ENCODE measurements around the gene ATP8A1. TPM values are rescaled to one million over a fixed set of nuclear protein-coding genes. Genes with fewer than 3 reads are reported as not detected.

ATP8A1 gene
- total and polyA plus RNA-seq, 12 donors, result 3.4 to 27.9 (median 17.5) TPM

GRCh38 chr4:42561031-42561430 lies 95.9 kb downstream of the ATP8A1 start:
- intact Hi-C loops (cut with DNase I), result loop anchor here in 1 of 10 donors (10.0 kb wide), 1 partner anchor 194 kb away; no protein-coding TSS in a partner anchor
- H3K9me3 ChIP-seq, result no peaks in the 10 kb centered on the region
- H3K27me3 ChIP-seq, result no peaks in the 10 kb centered on the region
- TF ChIP-seq, protein P1, sequence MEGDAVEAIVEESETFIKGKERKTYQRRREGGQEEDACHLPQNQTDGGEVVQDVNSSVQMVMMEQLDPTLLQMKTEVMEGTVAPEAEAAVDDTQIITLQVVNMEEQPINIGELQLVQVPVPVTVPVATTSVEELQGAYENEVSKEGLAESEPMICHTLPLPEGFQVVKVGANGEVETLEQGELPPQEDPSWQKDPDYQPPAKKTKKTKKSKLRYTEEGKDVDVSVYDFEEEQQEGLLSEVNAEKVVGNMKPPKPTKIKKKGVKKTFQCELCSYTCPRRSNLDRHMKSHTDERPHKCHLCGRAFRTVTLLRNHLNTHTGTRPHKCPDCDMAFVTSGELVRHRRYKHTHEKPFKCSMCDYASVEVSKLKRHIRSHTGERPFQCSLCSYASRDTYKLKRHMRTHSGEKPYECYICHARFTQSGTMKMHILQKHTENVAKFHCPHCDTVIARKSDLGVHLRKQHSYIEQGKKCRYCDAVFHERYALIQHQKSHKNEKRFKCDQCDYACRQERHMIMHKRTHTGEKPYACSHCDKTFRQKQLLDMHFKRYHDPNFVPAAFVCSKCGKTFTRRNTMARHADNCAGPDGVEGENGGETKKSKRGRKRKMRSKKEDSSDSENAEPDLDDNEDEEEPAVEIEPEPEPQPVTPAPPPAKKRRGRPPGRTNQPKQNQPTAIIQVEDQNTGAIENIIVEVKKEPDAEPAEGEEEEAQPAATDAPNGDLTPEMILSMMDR (IDR thresholded peaks at IDR 0.05), result no peak
- H3K4me1 ChIP-seq, result no peaks in the 10 kb centered on the region
- no peak for ATAC-seq
- 95 to 98% methylated on average over 11 of the region's 11 CpGs for WGBS, 2 donors
- no peak for DNase-seq
- H3K4me3 ChIP-seq, result no peak overlapping the region
- peaks cover 0 to 31% (median 0%) of the 10 kb centered on the region in 9 donors for H3K36me3 ChIP-seq
- no peak overlapping the region for H3K27ac ChIP-seq

DNA sequence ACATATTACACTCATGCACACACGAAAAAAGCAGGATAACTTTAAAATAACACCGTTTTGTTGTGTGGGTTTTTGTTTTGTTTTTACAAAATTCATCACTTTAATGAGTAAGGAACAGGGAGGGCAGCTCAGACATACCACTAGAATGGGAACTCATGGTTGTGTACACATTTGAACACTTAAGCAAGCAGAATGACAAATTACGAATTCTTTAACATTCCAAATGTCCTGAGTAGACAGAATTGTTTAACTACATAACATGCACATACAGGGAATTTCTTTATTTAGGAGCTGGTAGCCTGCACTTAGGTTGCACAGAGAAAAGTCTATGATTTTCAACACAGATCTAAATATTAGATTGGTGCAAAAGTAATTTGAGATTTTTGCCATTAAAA lies 96.4 kb downstream of the ATP8A1 start:
- intact Hi-C loops (cut with DNase I), result loop anchor here in 1 of 10 donors (10.0 kb wide), 1 partner anchor 194 kb away; no protein-coding TSS in a partner anchor
- WGBS, 2 donors, result 90 to 92% methylated on average over 3 of the region's 3 CpGs
- Histone ChIP-seq H3K9me3 (no peaks in the 10 kb centered on the region), H3K36me3 (peaks cover 0 to 31% (median 0%) of the 10 kb centered on the region in 9 donors), H3K4me1 (no peaks in the 10 kb centered on the region), H3K4me3 (no peak overlapping the region), H3K27ac (no peak overlapping the region), H3K27me3 (no peaks in the 10 kb centered on the region)
- DNase-seq, result no peak
- TF ChIP-seq, protein P1 (IDR thresholded peaks at IDR 0.05), result no peak
- no peak for ATAC-seq

- intact Hi-C loops (cut with DNase I), result no loop called here
- peaks cover 0 to 29% (median 0%) of the 10 kb centered on the region in 9 donors for H3K36me3 ChIP-seq
- H3K4me1 ChIP-seq, result no peaks in the 10 kb centered on the region
- ATAC-seq (no peak), DNase-seq (no peak)
- no peaks in the 10 kb centered on the region for H3K27me3 ChIP-seq
- WGBS, 2 donors, result 74 to 79% methylated on average over 1 of the region's 1 CpG
- H3K9me3 ChIP-seq, result no peaks in the 10 kb centered on the region
- H3K4me3 ChIP-seq, result no peak overlapping the region
- TF ChIP-seq, protein P1 (IDR thresholded peaks at IDR 0.05), result no peak
- no peak overlapping the region for H3K27ac ChIP-seq
Observed at GRCh38 chr4:42558156-42558555, 98.7 kb downstream of the ATP8A1 start.

DNA sequence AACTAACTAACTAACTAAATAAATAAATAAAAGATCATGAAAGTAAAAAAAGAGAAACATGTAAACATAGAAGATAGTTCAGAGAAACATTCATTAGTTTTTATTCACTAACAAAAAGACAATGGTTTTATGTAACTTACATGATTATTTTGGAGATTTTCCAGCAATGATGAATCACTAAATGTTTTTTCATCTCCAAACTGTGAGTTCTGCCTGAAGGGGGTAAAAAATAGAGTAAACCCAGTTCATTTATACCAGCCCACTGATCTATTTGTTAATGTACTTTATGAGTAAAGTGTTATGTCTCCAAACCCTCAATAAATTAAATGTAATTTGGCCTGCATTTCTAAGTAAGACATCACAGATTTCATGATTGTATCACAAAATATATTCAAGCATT lies 101.1 kb downstream of the ATP8A1 start:
- Histone ChIP-seq H3K27me3 (no peaks in the 10 kb centered on the region), H3K4me1 (no peaks in the 10 kb centered on the region), H3K27ac (no peak overlapping the region), H3K9me3 (no peaks in the 10 kb centered on the region), H3K36me3 (peaks cover 0 to 22% (median 3%) of the 10 kb centered on the region in 9 donors), H3K4me3 (no peak overlapping the region)
- ATAC-seq, result no peak
- DNase-seq, result no peak
- TF ChIP-seq, protein P1 (IDR thresholded peaks at IDR 0.05), result no peak
- intact Hi-C loops (cut with DNase I), result no loop called here
